Nephron (organoid): ENCODE measurements around the gene GFOD2.
"Not testable (repeated sequence)": the region's sequence is repeated elsewhere in the genome, so short reads cannot be mapped to it uniquely, and the experiment has no call there.

Experiments
- H3K27ac Mint-ChIP-seq, 3 experiments: 2 replicates each; pipeline ENCODE4 v1.8.0; 2020; ENCODE audit warnings: mixed read lengths in 3 of 3, mild to moderate bottlenecking in 2 of 3, moderate library complexity in 1 of 3
- H3K27me3 Mint-ChIP-seq: 2 replicates; pipeline ENCODE4 v1.8.0; 2021; ENCODE audit warnings: low read depth, mild to moderate bottlenecking, moderate library complexity, mixed read lengths
- H3K36me3 Mint-ChIP-seq: 2 replicates; pipeline ENCODE4 v1.8.0; 2020; ENCODE audit warnings: low read depth, mixed read lengths
- H3K4me1 Mint-ChIP-seq: 2 replicates; pipeline ENCODE4 v1.8.0; 2020; ENCODE audit warnings: mixed read lengths
- H3K4me3 Mint-ChIP-seq, 3 experiments: 2 replicates each; pipeline ENCODE4 v1.8.0; 2020; ENCODE audit warnings: mild to moderate bottlenecking in 3 of 3, mixed read lengths in 3 of 3, moderate library complexity in 2 of 3
- H3K9me3 Mint-ChIP-seq: 2 replicates; pipeline ENCODE4 v1.8.0; 2020; ENCODE audit warnings: mixed read lengths
- CTCF ChIP-seq, 3 experiments: fragments of 200-600 bp; sonication (generic); IDR thresholded peaks; one replicate each; pipeline ENCODE4 v1.5.0; 2021; ENCODE audit warnings: antibody characterized with exemption in 3 of 3; ENCODE audit not compliant: unreplicated experiment in 3 of 3

Gene GFOD2

GRCh38 chr16:67761924-67762323, 42.8 kb upstream of the GFOD2 start:
- peaks cover 34% of the 10 kb centered on the region for H3K36me3 Mint-ChIP-seq
- H3K27ac Mint-ChIP-seq = no peak overlapping the region
- H3K9me3 Mint-ChIP-seq = no peaks in the 10 kb centered on the region
- H3K27me3 Mint-ChIP-seq = no peaks in the 10 kb centered on the region
- TF ChIP-seq CTCF (IDR thresholded peaks at IDR 0.05; ENCODE audit: unreplicated experiment in 3 of 3) = no peak
- H3K4me3 Mint-ChIP-seq = no peak overlapping the region
- peaks cover 11% of the 10 kb centered on the region for H3K4me1 Mint-ChIP-seq

GRCh38 chr16:67760956-67761230, 41.8 kb upstream of the GFOD2 start:
- Mint-ChIP-seq H3K4me1 (peaks cover 4% of the 10 kb centered on the region), H3K27me3 (no peaks in the 10 kb centered on the region), H3K9me3 (no peaks in the 10 kb centered on the region), H3K36me3 (peaks cover 24% of the 10 kb centered on the region), H3K27ac (no peak overlapping the region), H3K4me3 (no peak overlapping the region)
- TF ChIP-seq CTCF (IDR thresholded peaks at IDR 0.05; ENCODE audit: unreplicated experiment in 3 of 3) = no peak

GRCh38 chr16:67760206-67760955, 41.3 kb upstream of the GFOD2 start:
- TF ChIP-seq CTCF (IDR thresholded peaks at IDR 0.05; ENCODE audit: unreplicated experiment in 3 of 3) = no peak
- peaks cover 22% of the 10 kb centered on the region for H3K36me3 Mint-ChIP-seq

GRCh38 chr16:67758966-67759365, 39.9 kb upstream of the GFOD2 start:
- TF ChIP-seq CTCF (IDR thresholded peaks at IDR 0.05; ENCODE audit: unreplicated experiment in 3 of 3) = no peak
- Mint-ChIP-seq H3K36me3 (peaks cover 21% of the 10 kb centered on the region), H3K4me3 (no peak overlapping the region), H3K27ac (no peak overlapping the region), H3K9me3 (no peaks in the 10 kb centered on the region), H3K27me3 (no peaks in the 10 kb centered on the region), H3K4me1 (peaks cover 4% of the 10 kb centered on the region)

More at GRCh38 chr16:67760206-67760955, 41.3 kb upstream of the GFOD2 start:
- Mint-ChIP-seq H3K9me3 (no peaks in the 10 kb centered on the region), H3K4me3 (no peak overlapping the region), H3K4me1 (peaks cover 4% of the 10 kb centered on the region), H3K27ac (no peak overlapping the region), H3K27me3 (no peaks in the 10 kb centered on the region)

GRCh38 chr16:67758006-67758405, 38.9 kb upstream of the GFOD2 start:
- H3K4me1 Mint-ChIP-seq = peaks cover 4% of the 10 kb centered on the region
- no peak overlapping the region for H3K4me3 Mint-ChIP-seq
- H3K27ac Mint-ChIP-seq = no peak overlapping the region
- no peaks in the 10 kb centered on the region for H3K27me3 Mint-ChIP-seq
- H3K36me3 Mint-ChIP-seq = peaks cover 20% of the 10 kb centered on the region
- no peak for TF ChIP-seq CTCF (IDR thresholded peaks at IDR 0.05; ENCODE audit: unreplicated experiment in 3 of 3)
- no peaks in the 10 kb centered on the region for H3K9me3 Mint-ChIP-seq

GRCh38 chr16:67752641-67753040, 33.5 kb upstream of the GFOD2 start:
- Mint-ChIP-seq H3K9me3 (no peaks in the 10 kb centered on the region), H3K27ac (no peak overlapping the region), H3K4me3 (no peak overlapping the region), H3K4me1 (no peaks in the 10 kb centered on the region), H3K36me3 (peaks cover 12% of the 10 kb centered on the region), H3K27me3 (no peaks in the 10 kb centered on the region)
- TF ChIP-seq CTCF (IDR thresholded peaks at IDR 0.05; ENCODE audit: unreplicated experiment in 3 of 3) = no peak

GRCh38 chr16:67751331-67751730, 32.2 kb upstream of the GFOD2 start:
- not testable (repeated sequence) for H3K4me1 Mint-ChIP-seq, H3K27ac Mint-ChIP-seq, H3K27me3 Mint-ChIP-seq, H3K9me3 Mint-ChIP-seq, H3K4me3 Mint-ChIP-seq
- H3K36me3 Mint-ChIP-seq = peaks cover 14% of the 10 kb centered on the region
